GM12873 (cell line): ENCODE measurements around the gene TOPBP1.
A peak's percentile ranks its signal among the peaks of the same experiment; 100 is the strongest.

Source experiments
- TF ChIP-seq, protein P1 (sequence below): IDR thresholded peaks from 2 replicates; pipeline ENCODE4 v1.5.1; 2012; ENCODE audit warnings: low read depth, mild to moderate bottlenecking, moderate library complexity, low read length, control low read depth; ENCODE audit not compliant: insufficient read depth; ENCODE audit errors: missing control alignments

Gene TOPBP1

DNA sequence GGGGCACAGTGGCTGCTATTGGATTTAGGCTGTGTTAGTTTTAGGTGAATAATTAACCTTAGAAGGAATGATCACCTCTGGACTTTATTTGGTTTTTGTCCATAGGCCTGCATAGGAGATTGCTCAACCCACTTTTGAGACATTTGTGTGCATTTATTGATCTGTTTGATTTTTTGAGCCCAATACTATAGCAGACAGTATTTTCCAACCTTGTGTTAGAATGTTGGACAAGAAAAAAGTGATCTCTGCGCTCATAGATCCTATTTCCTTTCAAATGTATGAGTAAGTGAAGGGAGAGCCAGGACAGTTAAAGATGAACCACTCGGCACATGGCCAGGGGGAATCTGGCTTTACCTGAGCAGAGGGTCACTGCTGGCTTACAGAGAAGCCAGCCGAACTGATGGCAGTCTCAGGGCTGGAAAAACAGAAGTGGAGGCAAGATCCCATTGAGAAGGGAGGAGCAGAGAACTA lies 8.8 kb upstream of the TOPBP1 start:
- TF ChIP-seq, protein P1, sequence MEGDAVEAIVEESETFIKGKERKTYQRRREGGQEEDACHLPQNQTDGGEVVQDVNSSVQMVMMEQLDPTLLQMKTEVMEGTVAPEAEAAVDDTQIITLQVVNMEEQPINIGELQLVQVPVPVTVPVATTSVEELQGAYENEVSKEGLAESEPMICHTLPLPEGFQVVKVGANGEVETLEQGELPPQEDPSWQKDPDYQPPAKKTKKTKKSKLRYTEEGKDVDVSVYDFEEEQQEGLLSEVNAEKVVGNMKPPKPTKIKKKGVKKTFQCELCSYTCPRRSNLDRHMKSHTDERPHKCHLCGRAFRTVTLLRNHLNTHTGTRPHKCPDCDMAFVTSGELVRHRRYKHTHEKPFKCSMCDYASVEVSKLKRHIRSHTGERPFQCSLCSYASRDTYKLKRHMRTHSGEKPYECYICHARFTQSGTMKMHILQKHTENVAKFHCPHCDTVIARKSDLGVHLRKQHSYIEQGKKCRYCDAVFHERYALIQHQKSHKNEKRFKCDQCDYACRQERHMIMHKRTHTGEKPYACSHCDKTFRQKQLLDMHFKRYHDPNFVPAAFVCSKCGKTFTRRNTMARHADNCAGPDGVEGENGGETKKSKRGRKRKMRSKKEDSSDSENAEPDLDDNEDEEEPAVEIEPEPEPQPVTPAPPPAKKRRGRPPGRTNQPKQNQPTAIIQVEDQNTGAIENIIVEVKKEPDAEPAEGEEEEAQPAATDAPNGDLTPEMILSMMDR: no peak

- TF ChIP-seq, protein P1: no peak
These were observed 8.3 kb upstream of the TOPBP1 start for GRCh38 chr3:133669949-133670524.

- TF ChIP-seq, protein P1: no peak
These were observed 5.4 kb upstream of the TOPBP1 start for GRCh38 chr3:133667118-133667517.

- TF ChIP-seq, protein P1: peak; percentile 89
These were observed 2.0 kb upstream of the TOPBP1 start for GRCh38 chr3:133663569-133664313.

DNA sequence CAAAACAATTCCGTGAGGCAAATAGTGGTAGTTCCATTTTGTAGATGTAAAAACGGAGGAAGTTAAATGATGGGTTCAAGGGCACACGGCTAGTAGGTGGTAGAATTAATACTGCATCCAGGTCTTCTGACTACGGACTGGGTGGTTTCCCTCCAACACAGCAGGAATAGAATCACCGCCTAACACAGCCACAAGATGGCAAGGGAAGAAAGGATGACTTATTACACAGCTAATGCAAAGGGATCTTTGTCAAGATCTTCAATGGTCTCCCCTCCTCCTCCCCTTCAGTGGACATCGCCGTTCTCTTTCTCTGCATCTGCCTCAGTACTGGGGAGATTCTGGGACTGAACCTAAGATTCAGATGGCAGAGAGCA lies 524 bp upstream of the TOPBP1 start:
- TF ChIP-seq, protein P1: peak; percentile 26

DNA sequence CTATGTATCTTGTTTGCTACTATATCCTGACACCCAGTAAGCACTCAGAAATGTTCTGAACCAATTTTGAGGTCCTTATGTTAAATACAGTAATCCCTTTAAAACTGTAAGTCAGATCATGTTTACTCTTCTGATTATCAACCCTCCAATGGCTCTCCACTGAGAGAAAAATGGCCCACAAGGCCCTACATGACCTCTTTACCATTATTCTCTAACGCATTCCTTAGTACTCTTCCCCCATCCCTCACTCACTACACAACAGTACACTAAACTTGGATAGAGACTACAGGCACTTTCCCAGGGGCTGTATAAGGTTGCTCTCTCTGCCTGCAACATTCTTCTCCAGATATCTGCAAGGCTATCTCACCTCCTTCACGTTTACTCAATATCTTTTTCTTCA lies 1.9 kb downstream of the TOPBP1 start:
- TF ChIP-seq, protein P1: no peak

GRCh38 chr3:133655731-133656515 lies 5.8 kb downstream of the TOPBP1 start:
- TF ChIP-seq, protein P1: no peak
